Panc1 (cell line): ENCODE data around the gene KRTAP4-6.
"Not testable (repeated sequence)": the region's sequence is repeated elsewhere in the genome, so short reads cannot be mapped to it uniquely, and the experiment has no call there.

Experiments
- CTCF ChIP-seq: fragments of 450-650 bp; IDR thresholded peaks from 2 replicates; pipeline ENCODE4 v1.5.1; 2017; ENCODE audit warnings: mild to moderate bottlenecking
- SIN3A ChIP-seq: IDR thresholded peaks from 2 replicates; pipeline ENCODE4 v1.6.1; 2012; ENCODE audit warnings: low read depth, mild to moderate bottlenecking, low read length, moderate library complexity, borderline replicate concordance; ENCODE audit not compliant: insufficient read depth
- TF ChIP-seq, protein P1 (sequence below), 2 experiments: IDR thresholded peaks; 2 replicates each; pipeline ENCODE4 v1.6.1; 2011 to 2012; ENCODE audit warnings: low read depth in 2 of 2, control low read depth in 1 of 2, low read length in 1 of 2, mild to moderate bottlenecking in 1 of 2, moderate library complexity in 1 of 2; ENCODE audit not compliant: insufficient read depth in 1 of 2

GRCh38 chr17:41099682-41100480, 40.5 kb downstream of the KRTAP4-6 start:
- TF ChIP-seq CTCF, SIN3A: not testable (repeated sequence)
- TF ChIP-seq, protein P1, sequence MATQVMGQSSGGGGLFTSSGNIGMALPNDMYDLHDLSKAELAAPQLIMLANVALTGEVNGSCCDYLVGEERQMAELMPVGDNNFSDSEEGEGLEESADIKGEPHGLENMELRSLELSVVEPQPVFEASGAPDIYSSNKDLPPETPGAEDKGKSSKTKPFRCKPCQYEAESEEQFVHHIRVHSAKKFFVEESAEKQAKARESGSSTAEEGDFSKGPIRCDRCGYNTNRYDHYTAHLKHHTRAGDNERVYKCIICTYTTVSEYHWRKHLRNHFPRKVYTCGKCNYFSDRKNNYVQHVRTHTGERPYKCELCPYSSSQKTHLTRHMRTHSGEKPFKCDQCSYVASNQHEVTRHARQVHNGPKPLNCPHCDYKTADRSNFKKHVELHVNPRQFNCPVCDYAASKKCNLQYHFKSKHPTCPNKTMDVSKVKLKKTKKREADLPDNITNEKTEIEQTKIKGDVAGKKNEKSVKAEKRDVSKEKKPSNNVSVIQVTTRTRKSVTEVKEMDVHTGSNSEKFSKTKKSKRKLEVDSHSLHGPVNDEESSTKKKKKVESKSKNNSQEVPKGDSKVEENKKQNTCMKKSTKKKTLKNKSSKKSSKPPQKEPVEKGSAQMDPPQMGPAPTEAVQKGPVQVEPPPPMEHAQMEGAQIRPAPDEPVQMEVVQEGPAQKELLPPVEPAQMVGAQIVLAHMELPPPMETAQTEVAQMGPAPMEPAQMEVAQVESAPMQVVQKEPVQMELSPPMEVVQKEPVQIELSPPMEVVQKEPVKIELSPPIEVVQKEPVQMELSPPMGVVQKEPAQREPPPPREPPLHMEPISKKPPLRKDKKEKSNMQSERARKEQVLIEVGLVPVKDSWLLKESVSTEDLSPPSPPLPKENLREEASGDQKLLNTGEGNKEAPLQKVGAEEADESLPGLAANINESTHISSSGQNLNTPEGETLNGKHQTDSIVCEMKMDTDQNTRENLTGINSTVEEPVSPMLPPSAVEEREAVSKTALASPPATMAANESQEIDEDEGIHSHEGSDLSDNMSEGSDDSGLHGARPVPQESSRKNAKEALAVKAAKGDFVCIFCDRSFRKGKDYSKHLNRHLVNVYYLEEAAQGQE (IDR thresholded peaks at IDR 0.05; ENCODE audit: insufficient read depth in 1 of 2, low read depth in 2 of 2, low read length in 1 of 2): not testable (repeated sequence)
